Brain microvascular endothelial cell (primary cell): ENCODE measurements around the gene CDX2.

Source experiments
- DNase-seq: peaks from one replicate; pipeline ENCODE4 v3.0.0-alpha.2; 2020
- H3K27ac ChIP-seq: fragments of 250-450 bp; sonication (Bioruptor Pico); 2 replicates; pipeline ENCODE4 v1.5.1; 2020; ENCODE audit warnings: mild to moderate bottlenecking, moderate library complexity
- H3K27me3 ChIP-seq: fragments of 250-450 bp; sonication (Bioruptor Pico); replicated peaks from 2 replicates; pipeline ENCODE4 v1.5.1; 2020; ENCODE audit warnings: mild to moderate bottlenecking
- H3K36me3 ChIP-seq: fragments of 250-450 bp; sonication (Bioruptor Pico); replicated peaks from 2 replicates; pipeline ENCODE4 v1.5.1; 2020; ENCODE audit warnings: mild to moderate bottlenecking
- H3K4me3 ChIP-seq: 2 replicates; pipeline ENCODE4 v1.5.1; 2011; ENCODE audit warnings: low read depth, mild to moderate bottlenecking, control low read depth, low read length, moderate library complexity
- in situ Hi-C: cut with HindIII; loops from 2 replicates; pipeline ENCODE4 v1.10.0; 2017; ENCODE audit warnings: low sequenced_read_pairs, low pct_ligation_motif_present
- TF ChIP-seq, protein P1 (sequence below): IDR thresholded peaks from 2 replicates; pipeline ENCODE4 v1.5.1; 2011; ENCODE audit warnings: low read depth, mild to moderate bottlenecking, moderate library complexity, low read length, control low read depth, inconsistent platforms; ENCODE audit errors: missing control alignments

CDX2 gene

GRCh38 chr13:27953676-27954405 lies 15.3 kb downstream of the CDX2 start:
- no peak overlapping the region for H3K27ac ChIP-seq
- H3K27me3 ChIP-seq = peaks cover 53% of the 10 kb centered on the region
- DNase-seq = peak; percentile 23
- peak overlapping the region; percentile 34 for H3K4me3 ChIP-seq
- TF ChIP-seq, protein P1, sequence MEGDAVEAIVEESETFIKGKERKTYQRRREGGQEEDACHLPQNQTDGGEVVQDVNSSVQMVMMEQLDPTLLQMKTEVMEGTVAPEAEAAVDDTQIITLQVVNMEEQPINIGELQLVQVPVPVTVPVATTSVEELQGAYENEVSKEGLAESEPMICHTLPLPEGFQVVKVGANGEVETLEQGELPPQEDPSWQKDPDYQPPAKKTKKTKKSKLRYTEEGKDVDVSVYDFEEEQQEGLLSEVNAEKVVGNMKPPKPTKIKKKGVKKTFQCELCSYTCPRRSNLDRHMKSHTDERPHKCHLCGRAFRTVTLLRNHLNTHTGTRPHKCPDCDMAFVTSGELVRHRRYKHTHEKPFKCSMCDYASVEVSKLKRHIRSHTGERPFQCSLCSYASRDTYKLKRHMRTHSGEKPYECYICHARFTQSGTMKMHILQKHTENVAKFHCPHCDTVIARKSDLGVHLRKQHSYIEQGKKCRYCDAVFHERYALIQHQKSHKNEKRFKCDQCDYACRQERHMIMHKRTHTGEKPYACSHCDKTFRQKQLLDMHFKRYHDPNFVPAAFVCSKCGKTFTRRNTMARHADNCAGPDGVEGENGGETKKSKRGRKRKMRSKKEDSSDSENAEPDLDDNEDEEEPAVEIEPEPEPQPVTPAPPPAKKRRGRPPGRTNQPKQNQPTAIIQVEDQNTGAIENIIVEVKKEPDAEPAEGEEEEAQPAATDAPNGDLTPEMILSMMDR = peak; percentile 60
- no peaks in the 10 kb centered on the region for H3K36me3 ChIP-seq
- in situ Hi-C loops = no loop called here

- DNase-seq = no peak
- Histone ChIP-seq H3K27ac (no peak overlapping the region), H3K36me3 (no peaks in the 10 kb centered on the region), H3K27me3 (peaks cover 45% of the 10 kb centered on the region), H3K4me3 (no peak overlapping the region)
- TF ChIP-seq, protein P1 = no peak
- in situ Hi-C loops = no loop called here
Measured at GRCh38 chr13:27952876-27953675, 16.0 kb downstream of the CDX2 start.

- no peak overlapping the region for H3K4me3 ChIP-seq
- H3K27me3 ChIP-seq = no peaks in the 10 kb centered on the region
- no peak overlapping the region for H3K27ac ChIP-seq
- in situ Hi-C loops = no loop called here
- TF ChIP-seq, protein P1 = no peak
- DNase-seq = no peak
- H3K36me3 ChIP-seq = no peaks in the 10 kb centered on the region
Measured at GRCh38 chr13:27942972-27943371, 26.1 kb downstream of the CDX2 start.

DNA sequence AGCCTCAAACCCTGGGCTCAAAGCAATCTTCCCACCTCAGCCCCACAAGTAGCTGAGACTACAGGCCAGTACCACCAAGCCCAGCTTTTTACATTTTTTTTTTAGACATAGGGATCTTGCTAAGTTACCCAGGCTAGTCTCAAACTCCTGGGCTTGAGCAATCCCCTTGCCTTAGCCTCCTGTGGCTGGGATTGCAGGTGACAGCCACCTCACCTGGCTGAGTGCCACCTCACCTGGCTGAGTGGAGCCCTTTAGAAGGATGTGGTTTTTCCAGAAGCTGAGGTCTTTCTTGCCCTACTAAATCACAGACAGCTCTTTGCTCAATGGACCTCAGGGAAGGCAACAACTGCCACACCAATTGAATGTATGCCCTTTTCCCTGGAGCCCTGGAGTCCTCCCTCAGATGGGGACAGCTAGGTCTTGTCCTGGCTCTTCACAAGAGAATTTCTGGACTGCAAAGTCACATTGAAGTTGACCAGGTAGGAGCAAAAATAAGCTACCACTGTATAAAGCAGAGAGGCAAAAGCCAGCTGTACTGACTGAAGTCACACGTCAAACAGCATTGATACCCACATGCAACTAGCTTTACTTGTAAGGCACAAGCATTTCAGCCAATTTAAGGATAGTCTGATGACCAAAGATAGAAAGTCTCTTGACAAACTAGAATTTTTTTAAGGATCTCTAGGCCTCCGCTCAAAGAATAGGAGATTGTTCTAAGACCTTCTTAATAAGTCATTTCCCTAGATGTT lies 35.4 kb downstream of the CDX2 start:
- H3K27me3 ChIP-seq = peaks cover 24% of the 10 kb centered on the region

GRCh38 chr13:27933118-27933517 lies 36.0 kb downstream of the CDX2 start:
- in situ Hi-C loops = no loop called here
- H3K27ac ChIP-seq = no peak overlapping the region
- no peaks in the 10 kb centered on the region for H3K36me3 ChIP-seq
- TF ChIP-seq, protein P1 = no peak
- H3K4me3 ChIP-seq = no peak overlapping the region
- H3K27me3 ChIP-seq = peaks cover 30% of the 10 kb centered on the region
- no peak for DNase-seq

More for the DNA sequence above, 35.4 kb downstream of the CDX2 start:
- no peak for DNase-seq
- Histone ChIP-seq H3K27ac (no peak overlapping the region), H3K36me3 (no peaks in the 10 kb centered on the region), H3K4me3 (no peak overlapping the region)
- in situ Hi-C loops = no loop called here
- TF ChIP-seq, protein P1 = no peak
